ENCODE results near the gene RBP4.

The RBP4 gene

DNA sequence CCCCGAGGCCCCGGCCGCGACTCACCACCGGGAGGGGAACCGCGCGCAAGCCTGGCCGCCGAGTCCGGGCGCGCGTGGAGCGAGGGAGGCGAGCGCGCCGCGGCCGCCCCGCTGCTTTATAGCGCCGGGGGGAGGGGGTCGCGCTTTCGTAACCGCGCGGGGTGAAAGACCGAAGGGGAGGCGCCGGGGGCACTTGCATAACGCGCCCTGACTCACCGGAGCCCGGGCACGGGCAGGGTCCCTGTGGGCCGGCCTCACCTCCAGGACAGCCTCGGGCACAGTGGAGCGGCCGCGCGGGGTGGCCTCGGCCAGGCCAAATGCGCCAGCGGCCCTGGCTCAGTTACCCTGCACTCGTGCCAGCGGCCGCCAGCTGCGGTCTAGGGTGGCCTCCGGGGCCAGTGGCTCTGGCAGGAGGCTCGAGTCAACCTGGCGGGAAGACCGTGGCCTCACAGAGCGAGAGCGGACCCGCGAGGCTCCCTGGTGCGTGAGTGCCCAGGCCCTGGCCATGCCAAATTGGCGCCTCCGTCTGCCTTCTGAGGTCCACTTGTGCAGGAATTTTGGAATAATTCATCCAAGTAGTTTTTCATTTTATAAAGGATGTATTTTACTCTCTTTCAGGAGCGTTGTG is at the start of gene RBP4:
TSS of gene RBP4 (minus strand) at position 90 of the 628 bp plus-strand sequence. CDS start 207 bp downstream, outside the sequence.
- no peak for DNase-seq (ENCODE audit: low spot score)

DNA sequence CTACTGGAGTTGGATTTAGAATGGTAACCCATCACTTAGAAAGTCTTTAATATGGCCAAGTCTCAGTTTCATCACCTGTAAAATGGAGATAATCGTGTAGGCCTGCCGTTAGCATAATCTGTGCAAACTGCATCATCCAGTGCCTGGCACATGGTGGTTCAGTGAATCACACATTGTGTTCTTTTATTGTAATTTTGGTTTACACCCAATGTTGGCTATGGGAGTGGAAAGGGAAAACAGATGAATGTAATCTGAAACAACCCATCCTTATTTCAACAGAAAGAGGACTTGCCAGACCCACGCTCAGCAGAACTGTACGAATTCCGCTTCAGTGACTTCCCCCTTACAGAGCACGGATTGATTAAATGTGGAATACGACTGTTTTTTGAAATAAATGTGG is 38.8 kb upstream of the RBP4 start:
- no peak for DNase-seq (ENCODE audit: low spot score)

DNA sequence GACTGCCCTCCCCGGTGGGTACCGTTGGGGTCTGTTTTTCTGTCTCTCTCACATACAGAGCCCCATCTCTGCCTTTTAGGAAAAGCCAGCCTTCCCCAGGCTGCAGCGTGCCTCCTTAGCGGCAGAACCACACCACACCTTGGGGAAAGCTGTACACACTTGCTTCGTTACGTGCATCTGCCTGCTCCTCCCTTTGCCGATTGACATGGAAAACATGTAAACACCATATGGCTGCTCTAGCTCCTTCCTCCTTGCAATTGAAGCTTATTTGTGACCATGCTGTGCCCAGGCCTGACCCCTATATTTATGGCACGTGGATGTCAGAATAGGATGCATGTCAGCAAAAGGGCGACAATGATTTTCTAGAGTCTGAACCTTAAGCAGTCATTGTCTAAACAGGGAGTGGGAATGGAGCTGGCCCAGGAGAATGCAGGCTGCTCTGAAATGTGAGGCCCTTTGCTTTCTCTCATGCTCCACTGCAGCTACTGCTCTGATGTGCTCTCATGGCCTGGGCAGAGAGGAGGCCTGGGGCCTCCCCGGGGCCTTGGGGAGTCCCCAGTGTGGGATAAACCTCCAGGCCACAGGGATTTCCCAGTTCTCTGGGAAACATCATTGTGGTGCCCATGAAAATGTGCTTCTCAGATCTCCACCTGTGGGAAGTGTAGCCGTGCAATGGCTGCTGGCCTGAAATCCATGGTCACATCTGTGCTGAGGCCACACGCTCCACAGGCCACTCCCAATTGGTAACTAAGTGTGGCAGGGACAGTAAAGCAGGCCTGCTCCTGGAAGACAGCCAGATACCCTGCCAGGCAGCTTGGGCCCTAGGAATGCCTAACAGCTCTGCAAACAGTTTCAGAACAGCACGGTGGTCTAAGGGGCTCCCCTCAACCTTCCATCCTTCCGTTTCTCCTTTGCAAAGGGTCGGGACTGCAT is 29.9 kb upstream of the RBP4 start:
- no peak for DNase-seq (ENCODE audit: low spot score)

DNA sequence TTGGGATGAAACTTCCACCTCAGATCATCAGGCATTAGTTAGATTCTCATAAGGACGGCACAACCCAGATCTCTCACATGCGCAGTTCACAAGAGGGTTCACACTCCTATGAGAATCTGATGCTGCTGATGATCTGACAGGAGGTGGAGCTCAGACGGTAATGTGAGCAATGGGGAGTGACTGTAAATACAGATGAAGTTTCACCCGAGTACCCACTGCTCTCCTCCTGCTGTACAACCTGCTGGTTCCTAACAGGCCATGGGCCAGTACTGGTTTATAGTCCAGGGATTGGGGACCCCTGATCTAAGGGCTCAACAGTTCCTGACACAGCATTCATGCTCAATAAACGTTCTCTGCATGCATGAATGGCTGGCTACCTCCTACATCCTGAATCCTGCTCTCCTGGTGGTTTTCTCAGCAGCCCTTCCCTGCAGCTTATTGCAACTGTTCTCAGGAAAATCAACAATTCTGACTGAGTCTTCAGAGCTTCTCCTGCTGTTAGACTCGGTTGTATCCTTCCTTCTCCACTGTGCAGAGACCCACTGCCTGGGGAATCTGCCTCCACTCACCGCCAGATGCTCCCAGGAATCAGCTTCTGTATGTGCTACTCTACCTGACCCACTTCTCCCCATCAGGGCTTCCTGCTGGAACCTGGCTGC is 28.7 kb upstream of the RBP4 start:
- no peak for DNase-seq (ENCODE audit: low spot score)

DNA sequence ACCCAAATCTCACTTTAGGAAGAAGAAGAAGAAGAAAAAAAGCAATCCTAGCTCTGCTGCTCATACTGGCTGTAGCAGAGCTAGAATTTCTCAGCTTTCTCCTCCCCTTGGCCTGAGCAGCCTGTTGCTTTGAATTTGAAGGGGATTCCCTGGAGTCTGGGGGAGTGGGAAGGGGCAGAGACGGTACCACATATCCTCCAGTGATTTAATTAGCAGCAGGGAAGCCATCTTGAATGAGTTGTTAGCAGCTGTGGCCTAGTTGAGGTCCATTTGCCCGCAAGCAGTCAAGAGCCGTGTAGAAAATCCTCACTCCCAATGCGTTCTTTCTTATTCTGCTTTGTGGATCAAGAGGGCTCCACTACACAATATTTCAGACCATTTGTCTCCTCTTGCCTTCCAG is 27.8 kb upstream of the RBP4 start:
- no peak for DNase-seq (ENCODE audit: low spot score)

DNA sequence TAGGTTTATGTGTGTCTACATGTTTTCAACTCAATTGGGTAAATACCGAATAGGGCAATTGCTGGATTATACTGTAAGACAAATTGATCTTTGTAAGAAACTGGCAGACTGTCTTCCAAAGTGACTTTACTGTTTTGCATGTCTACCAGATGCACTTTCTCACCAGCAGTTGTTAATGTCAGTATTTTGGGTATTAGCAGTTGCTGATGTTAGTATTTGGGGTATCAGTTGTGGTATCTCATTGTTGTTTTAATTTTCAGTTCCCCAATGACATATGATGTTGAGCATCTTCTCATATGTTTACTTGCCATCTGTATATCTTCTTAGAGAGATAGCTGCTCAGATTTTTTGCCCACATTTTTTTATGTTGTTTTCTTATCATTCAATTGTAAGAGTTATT is 21.9 kb upstream of the RBP4 start:
- DNase-seq (ENCODE audit: low spot score), result no peak

DNA sequence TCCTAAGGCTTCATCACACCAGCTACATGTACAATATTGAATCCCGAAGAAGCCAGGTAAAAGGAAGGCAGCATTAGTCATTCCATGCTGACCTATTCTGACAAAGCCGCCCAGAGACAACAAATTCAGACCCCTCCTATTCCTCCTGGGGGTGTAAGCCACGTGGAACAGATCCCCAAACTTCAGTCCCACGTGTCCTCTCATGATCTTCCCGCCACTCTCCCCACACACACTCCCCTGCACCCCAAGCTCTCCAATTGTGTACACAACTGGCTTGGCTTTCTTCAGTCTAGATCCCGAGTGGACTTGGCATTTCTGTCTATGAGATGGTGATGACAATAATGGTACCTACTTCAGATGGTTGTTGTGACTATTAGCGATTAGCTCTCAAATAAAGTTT is 19.9 kb upstream of the RBP4 start:
- no peak for DNase-seq (ENCODE audit: low spot score)

DNA sequence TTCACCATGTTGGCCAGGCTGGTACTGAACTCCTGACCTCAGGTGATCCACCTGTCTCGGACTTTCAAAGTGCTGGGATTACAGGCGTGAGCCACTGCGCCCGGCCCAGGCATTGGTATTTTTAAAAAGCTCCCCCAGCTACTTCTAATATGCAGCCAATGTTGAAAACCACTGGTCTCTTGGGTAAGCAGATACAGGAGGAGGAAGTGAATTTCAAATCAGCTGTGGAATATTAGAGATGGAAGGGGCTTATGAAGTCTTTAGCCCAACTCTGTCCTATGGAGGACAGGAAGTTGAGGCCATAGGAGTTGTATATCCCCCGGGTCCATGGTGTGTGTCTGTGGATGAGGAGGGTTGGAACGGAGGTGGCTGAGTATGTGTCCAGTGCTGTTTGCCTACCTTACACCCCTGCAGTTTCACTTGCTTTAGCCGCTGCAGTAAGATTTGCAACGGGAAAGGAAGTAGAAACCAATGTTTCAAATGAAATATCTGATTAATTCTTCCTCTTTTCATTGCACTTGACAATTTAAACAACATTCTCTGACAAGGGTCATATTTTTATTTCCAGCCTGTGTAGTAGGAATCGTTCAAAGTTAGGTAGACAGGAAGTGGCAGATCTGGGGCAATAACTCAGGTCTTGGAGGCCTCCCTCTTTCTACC is 14.7 kb upstream of the RBP4 start:
- no peak for DNase-seq (ENCODE audit: low spot score)

DNA sequence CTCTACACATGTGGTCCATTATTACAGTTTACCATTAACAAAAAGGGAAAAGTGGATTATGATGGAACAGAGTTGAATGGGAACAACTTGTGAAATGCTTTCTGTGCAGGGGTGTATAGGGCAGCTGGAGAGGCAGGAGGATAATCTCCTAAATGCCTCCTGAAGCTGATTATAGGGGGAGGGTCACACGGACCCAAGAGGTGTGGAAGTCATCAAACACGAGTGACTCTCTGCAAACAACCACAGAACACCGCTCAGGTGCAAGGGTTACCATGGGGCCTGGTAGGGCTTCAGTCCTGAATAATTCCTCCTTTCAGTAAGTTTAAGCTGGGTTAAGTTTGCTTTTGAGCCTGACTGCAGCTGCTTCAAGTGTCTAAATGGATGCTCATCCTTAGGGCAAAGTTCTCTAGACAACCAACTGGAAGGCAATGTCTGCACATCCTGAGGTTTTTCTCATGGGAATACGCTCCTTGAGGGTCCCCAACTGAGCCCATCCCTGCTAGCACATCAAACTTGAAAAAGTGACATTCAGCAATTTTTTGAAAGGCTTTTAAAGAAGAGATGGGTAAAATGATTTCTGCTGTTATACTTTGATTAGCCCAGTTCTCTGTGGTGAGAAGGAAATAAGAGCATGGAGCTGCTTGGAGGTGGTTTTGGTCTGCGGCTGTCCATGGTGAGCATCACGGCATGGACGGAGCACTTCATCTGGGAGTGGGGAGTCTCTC is 13.2 kb upstream of the RBP4 start:
- no peak for DNase-seq (ENCODE audit: low spot score)

DNA sequence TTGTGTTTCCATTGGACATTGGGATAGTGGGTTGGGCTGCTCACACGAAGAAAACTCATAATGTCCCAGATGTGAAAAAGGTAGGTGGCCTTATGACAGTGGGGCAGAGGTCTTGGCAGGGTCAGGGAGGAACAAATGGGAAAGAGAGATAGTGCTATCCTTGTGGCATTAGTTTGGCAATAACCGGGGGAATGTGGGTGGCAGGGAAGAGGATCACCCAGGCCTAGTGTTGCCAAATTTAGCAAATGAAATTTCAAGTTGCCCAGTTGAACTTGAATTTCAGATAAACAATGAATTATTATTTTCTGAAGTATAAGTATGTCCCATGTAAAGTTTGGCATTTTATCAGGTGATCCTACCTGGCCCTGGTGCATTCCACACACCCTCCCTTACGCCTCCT is 12.1 kb upstream of the RBP4 start:
- no peak for DNase-seq (ENCODE audit: low spot score)

DNA sequence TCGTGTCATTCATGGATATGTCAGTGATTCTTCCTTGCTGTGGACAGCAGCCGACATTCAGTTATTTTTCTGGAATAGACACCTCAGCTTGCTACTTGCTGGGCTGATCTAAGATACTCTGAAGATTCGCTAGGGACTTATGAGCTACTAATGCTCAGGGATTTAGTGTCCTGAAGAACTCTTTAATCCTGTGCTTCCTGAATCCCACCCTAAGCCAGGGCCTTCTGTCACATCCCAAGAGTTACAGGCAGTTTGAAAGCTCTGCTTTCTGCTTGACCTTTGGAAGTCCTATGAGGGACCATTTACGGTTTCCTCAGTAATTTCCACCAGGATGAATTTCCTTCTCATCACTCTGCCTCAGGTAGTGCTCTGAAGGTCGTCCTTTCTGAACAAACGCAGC is 11.3 kb upstream of the RBP4 start, which contains the start of gene PDE6C:
TSS of gene PDE6C (plus strand) at position 227 of the 400 bp plus-strand sequence. CDS start 189 bp downstream, outside the sequence.
- DNase-seq (ENCODE audit: low spot score), result no peak

DNA sequence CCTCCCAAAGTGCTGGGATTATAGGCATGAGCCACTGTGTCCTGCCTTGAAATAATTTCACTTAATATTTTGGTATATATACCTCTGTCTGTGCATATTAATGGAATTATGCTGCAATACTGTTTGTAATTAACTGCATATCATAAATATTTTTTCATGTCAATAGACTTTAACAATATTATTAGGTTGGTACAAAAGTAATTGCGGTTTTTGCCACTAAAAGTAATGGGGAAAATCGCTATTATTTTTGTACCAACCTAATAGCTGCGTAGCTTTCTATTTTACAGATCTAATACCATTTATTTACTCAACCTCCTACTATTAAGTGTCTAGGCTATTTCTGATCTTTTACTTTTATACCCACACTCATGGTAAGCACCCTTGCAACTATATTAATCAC is 7.4 kb upstream of the RBP4 start:
- DNase-seq (ENCODE audit: low spot score), result no peak

DNA sequence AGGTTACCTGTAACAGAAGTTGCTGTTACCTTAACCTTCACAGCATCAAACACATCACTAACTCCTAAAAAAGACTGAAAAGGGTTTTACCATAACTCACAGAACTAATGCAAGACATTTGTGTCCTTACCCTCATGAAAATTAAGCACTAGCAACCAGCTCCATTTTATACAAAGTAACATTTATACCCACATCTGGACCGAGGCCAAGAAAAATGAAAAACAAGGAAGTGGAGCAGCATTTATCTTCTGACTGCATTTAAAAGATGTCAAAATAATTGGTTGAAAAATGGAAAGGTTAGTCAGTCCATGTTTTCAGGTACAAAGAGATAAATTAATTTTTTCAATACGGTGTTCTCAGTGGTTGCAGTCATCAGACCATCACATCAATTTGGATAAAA is 3.1 kb upstream of the RBP4 start:
- DNase-seq (ENCODE audit: low spot score), result no peak

DNA sequence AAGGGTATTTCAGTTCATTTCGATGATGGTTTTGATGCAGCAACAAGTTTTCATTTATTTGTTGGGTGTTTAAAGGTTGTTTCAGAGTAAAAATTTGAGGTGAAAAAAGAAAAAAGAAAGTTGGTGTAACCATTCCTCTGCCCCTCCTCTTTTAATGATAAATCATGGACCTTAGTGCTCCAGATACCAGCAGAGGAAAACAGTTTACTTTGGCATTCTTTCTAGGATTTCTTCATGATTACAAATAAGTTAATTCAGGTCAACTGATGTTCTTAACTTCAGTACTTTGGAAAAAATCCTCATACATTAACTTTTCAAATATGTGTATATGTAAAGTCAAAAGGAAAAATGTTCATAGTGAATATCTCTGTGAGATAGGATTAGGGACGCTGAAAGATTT is 2.0 kb upstream of the RBP4 start:
- DNase-seq (ENCODE audit: low spot score), result no peak

DNA sequence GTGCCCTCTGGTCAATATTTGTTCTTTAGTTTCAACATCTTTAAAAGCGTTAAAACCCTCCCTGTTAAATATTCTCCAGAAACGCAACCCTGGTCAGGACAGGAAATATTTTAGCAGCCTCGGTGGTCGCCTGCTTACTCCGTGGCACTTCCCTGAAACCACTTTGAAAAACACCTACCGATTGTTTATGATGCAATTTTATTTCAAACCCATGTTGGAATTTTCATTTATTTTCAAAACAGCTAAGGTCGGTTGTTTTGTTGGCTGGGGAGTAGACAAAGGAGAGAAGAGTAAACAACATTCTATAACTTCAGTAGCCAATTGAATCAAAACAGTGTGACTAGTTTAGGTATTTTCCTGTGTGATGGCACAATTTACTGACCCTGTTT is 733 bp upstream of the RBP4 start:
- DNase-seq (ENCODE audit: low spot score), result no peak

DNA sequence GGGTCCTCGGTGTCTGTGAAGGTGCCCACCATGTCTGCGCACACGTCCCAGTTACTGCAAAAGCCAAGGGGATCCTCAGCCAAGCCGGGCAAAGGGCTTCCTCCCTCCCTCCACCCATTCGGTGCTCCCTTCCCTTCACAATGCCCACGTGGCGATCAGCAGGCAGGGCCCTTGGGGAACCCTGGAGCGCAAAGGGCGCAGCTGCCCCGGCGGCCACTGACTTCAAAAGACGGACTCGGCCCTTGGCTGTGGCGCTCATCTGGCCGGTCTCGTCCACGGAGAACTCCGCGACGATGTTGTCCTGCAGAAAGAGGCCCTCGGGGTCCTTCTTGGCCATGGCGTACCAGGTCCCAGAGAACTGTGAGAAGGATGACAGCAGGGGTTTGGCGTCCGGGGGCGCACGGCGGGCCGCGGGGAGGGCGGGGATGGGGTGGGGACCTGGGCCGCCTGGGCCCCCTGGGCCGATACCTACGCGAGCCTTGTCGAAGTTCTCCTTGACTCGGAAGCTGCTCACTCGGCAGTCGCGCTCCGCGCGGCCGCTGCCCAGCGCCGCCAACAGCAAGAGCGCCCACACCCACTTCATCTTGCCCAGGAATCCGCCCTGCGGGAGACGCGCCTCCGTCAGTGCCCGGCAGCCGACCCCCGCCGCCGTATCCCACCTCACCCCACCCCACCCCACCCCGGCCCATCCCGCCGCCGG is 439 bp downstream of the RBP4 start:
- DNase-seq (ENCODE audit: low spot score), result no peak

DNA sequence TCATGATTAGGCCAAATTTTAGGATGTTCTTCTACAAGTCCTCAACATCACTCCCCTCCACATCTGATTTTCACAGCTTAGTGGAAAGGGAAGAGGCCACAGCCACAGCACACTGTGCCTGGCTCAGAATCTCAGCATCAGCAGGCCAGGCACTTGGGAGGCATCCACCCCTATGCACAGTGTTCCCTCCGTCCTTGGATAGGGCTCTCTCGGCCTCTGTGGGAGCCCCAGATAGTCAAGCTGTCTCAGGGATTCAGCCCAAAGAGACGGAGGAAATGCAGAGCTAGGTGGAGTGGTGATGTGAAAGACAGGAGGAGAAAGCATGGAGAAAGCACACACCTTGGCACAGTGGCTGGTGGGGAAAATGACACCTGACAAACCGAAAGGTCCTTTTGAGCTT is 1.3 kb downstream of the RBP4 start:
- no peak for DNase-seq (ENCODE audit: low spot score)

DNA sequence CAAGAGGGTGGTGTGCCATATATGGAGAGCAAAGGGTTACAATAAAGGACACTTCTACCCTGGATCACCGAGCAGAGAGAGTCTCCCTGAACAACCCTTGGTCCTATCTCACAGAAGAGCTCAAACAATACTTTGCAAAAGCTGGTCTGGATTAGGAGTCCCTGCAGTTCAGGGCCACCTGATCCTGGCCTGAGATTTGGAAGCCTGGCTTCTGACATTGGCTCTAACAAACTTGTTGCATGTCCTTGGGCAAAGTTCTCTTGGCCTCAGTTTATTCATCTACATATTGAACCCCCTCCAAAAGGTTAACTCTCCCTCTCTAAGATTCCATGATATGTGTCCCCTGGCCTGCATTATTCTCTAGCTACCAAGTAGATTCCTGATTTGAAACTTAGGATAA is 1.7 kb downstream of the RBP4 start:
- DNase-seq (ENCODE audit: low spot score), result no peak

DNA sequence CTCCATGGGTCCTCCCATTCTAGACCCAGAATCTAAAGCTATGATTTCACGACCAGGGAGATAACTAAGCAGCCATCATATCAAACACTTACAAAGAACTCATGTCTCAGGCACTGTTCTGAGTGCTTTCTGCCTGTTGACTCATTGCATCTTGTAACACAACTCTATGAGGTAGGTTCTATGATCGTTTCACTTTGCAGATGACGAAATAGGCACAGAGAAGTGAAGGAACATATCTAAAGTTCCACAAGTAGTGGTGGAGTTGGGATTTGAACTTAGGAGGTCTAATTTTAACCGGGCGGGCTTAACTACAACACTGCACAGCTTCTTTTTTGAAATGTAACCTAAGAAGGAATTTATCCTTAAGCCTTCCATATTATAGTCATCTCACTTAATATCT is 2.9 kb downstream of the RBP4 start:
- DNase-seq (ENCODE audit: low spot score), result no peak

DNA sequence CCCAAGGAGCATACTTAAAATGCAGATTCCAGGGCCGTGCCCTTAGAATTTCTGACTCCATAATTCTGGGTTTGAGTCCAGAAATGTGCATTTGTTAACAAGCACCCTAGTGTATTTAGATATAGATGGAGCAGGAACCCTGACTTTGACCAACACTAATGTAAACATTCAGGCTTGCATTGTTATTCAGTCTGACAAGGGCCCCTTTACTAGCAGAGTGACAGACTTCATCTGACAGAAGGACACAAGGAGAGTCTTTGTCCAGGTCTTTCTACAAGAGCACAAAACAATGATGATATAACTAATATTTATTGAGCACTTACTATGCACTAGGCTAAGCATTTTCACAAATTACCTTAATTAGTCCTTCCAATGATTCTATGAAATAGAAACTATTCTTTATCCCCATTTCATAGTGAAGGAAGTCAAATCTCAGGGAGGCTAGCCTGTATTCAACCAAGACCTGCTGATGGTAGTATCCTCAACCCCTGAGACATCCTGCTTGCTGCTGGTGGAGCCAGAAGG is 3.9 kb downstream of the RBP4 start:
- no peak for DNase-seq (ENCODE audit: low spot score)

DNA sequence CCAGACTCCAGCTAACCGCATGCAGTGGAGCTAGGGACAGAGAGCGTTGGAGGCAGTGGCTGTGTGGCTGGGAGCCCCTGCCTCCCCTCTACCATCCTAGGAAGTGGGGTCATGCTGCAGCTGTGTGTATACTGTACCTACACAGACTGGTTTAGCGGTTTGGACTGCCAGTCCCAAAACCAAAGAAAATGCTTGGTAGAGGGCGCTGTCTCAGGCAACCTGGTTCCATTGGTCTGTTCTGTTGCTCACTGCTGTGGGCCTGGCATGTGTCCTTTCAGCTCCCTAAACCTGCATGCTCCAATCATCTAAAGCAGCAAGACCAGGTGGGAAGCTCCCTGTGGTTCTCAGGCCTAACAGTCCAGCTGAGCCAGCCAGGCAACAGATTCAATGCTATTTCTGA is 4.5 kb downstream of the RBP4 start:
- no peak for DNase-seq (ENCODE audit: low spot score)
